ENCODE measurements around the gene EPB41L2. TPM values are rescaled to one million over a fixed set of nuclear protein-coding genes. Genes with fewer than 3 reads are reported as not detected.

EPB41L2 gene
- total and polyA plus RNA-seq, 9 donors: 125 to 243 (median 190) TPM

GRCh38 chr6:130837067-130837466, 226.0 kb downstream of the EPB41L2 start:
- H3K27ac ChIP-seq (ENCODE audit: low read length): no peak overlapping the region
- H3K4me1 ChIP-seq (ENCODE audit: control insufficient read depth, insufficient read depth, low read length): peaks cover 2% of the 10 kb centered on the region
- H3K27me3 ChIP-seq (ENCODE audit: control insufficient read depth, insufficient read depth, low read length): no peaks in the 10 kb centered on the region
- no peak overlapping the region for H3K4me3 ChIP-seq (ENCODE audit: low read length)
- no peaks in the 10 kb centered on the region for H3K9me3 ChIP-seq (replicated peaks; ENCODE audit: control insufficient read depth, low read depth, low read length)
- peaks cover 13% of the 10 kb centered on the region for H3K36me3 ChIP-seq (ENCODE audit: control insufficient read depth, insufficient read depth, low read length)
- DNase-seq: no peak

GRCh38 chr6:130836055-130836640, 226.9 kb downstream of the EPB41L2 start:
- Histone ChIP-seq H3K27me3 (ENCODE audit: control insufficient read depth, insufficient read depth, low read length) (no peaks in the 10 kb centered on the region), H3K4me1 (ENCODE audit: control insufficient read depth, insufficient read depth, low read length) (peaks cover 2% of the 10 kb centered on the region), H3K4me3 (ENCODE audit: low read length) (no peak overlapping the region), H3K36me3 (ENCODE audit: control insufficient read depth, insufficient read depth, low read length) (peaks cover 9% of the 10 kb centered on the region), H3K27ac (ENCODE audit: low read length) (no peak overlapping the region), H3K9me3 (replicated peaks; ENCODE audit: control insufficient read depth, low read depth, low read length) (no peaks in the 10 kb centered on the region)
- DNase-seq: peak; percentile 54
- WGBS (ENCODE audit: insufficient coverage): 0% methylated on average over 1 of the region's 3 CpGs

GRCh38 chr6:130834482-130835251, 228.4 kb downstream of the EPB41L2 start:
- Histone ChIP-seq H3K4me3 (ENCODE audit: low read length) (no peak overlapping the region), H3K9me3 (replicated peaks; ENCODE audit: control insufficient read depth, low read depth, low read length) (no peaks in the 10 kb centered on the region), H3K4me1 (ENCODE audit: control insufficient read depth, insufficient read depth, low read length) (peaks cover 2% of the 10 kb centered on the region), H3K27me3 (ENCODE audit: control insufficient read depth, insufficient read depth, low read length) (no peaks in the 10 kb centered on the region), H3K27ac (ENCODE audit: low read length) (no peak overlapping the region), H3K36me3 (ENCODE audit: control insufficient read depth, insufficient read depth, low read length) (peaks cover 8% of the 10 kb centered on the region)
- 100% methylated on average over 2 of the region's 5 CpGs for WGBS (ENCODE audit: insufficient coverage)
- DNase-seq: no peak

GRCh38 chr6:130833569-130833968, 229.5 kb downstream of the EPB41L2 start:
- no CpG with 5 or more reads among the region's 1 CpG for WGBS (ENCODE audit: insufficient coverage)
- H3K9me3 ChIP-seq (replicated peaks; ENCODE audit: control insufficient read depth, low read depth, low read length): no peaks in the 10 kb centered on the region

GRCh38 chr6:130831607-130832006, 231.4 kb downstream of the EPB41L2 start:
- peaks cover 2% of the 10 kb centered on the region for H3K4me1 ChIP-seq (ENCODE audit: control insufficient read depth, insufficient read depth, low read length)
- H3K27ac ChIP-seq (ENCODE audit: low read length): no peak overlapping the region
- H3K27me3 ChIP-seq (ENCODE audit: control insufficient read depth, insufficient read depth, low read length): no peaks in the 10 kb centered on the region
- H3K36me3 ChIP-seq (ENCODE audit: control insufficient read depth, insufficient read depth, low read length): peaks cover 5% of the 10 kb centered on the region
- no peak overlapping the region for H3K4me3 ChIP-seq (ENCODE audit: low read length)
- no peak for DNase-seq
- WGBS (ENCODE audit: insufficient coverage): no CpG with 5 or more reads among the region's 5 CpGs
- no peaks in the 10 kb centered on the region for H3K9me3 ChIP-seq (replicated peaks; ENCODE audit: control insufficient read depth, low read depth, low read length)

More at GRCh38 chr6:130833569-130833968, 229.5 kb downstream of the EPB41L2 start:
- Histone ChIP-seq H3K36me3 (ENCODE audit: control insufficient read depth, insufficient read depth, low read length) (peaks cover 8% of the 10 kb centered on the region), H3K27me3 (ENCODE audit: control insufficient read depth, insufficient read depth, low read length) (no peaks in the 10 kb centered on the region), H3K4me3 (ENCODE audit: low read length) (no peak overlapping the region), H3K4me1 (ENCODE audit: control insufficient read depth, insufficient read depth, low read length) (peaks cover 2% of the 10 kb centered on the region), H3K27ac (ENCODE audit: low read length) (no peak overlapping the region)
- DNase-seq: no peak

GRCh38 chr6:130829333-130829910, 233.6 kb downstream of the EPB41L2 start:
- DNase-seq: no peak
- H3K4me1 ChIP-seq (ENCODE audit: control insufficient read depth, insufficient read depth, low read length): no peaks in the 10 kb centered on the region
- H3K4me3 ChIP-seq (ENCODE audit: low read length): no peak overlapping the region
- no peak overlapping the region for H3K27ac ChIP-seq (ENCODE audit: low read length)
- no peaks in the 10 kb centered on the region for H3K9me3 ChIP-seq (replicated peaks; ENCODE audit: control insufficient read depth, low read depth, low read length)
- WGBS (ENCODE audit: insufficient coverage): 63% methylated on average over 2 of the region's 4 CpGs
- no peaks in the 10 kb centered on the region for H3K27me3 ChIP-seq (ENCODE audit: control insufficient read depth, insufficient read depth, low read length)
- H3K36me3 ChIP-seq (ENCODE audit: control insufficient read depth, insufficient read depth, low read length): peaks cover 5% of the 10 kb centered on the region

GRCh38 chr6:130827247-130828149, 235.5 kb downstream of the EPB41L2 start, which contains the start of gene SMLR1:
Gene SMLR1, plus strand, starts transcription at chr6:130827406. Its CDS starts 8 bp downstream, at chr6:130827414.
- no peaks in the 10 kb centered on the region for H3K4me1 ChIP-seq (ENCODE audit: control insufficient read depth, insufficient read depth, low read length)
- no peak within 1 kb of the TSS for H3K4me3 ChIP-seq (ENCODE audit: low read length)
- no peaks in the 10 kb centered on the region for H3K9me3 ChIP-seq (replicated peaks; ENCODE audit: control insufficient read depth, low read depth, low read length)
- H3K36me3 ChIP-seq (ENCODE audit: control insufficient read depth, insufficient read depth, low read length): no peaks in the 10 kb centered on the region
- no peak within 1 kb of the TSS for H3K27ac ChIP-seq (ENCODE audit: low read length)
- DNase-seq: no peak
- 80% methylated on average over 2 of the region's 11 CpGs for WGBS (ENCODE audit: insufficient coverage)
- no peaks in the 10 kb centered on the region for H3K27me3 ChIP-seq (ENCODE audit: control insufficient read depth, insufficient read depth, low read length)

- Histone ChIP-seq H3K36me3 (ENCODE audit: control insufficient read depth, insufficient read depth, low read length) (no peaks in the 10 kb centered on the region), H3K4me1 (ENCODE audit: control insufficient read depth, insufficient read depth, low read length) (no peaks in the 10 kb centered on the region), H3K4me3 (ENCODE audit: low read length) (no peak overlapping the region), H3K9me3 (replicated peaks; ENCODE audit: control insufficient read depth, low read depth, low read length) (no peaks in the 10 kb centered on the region), H3K27me3 (ENCODE audit: control insufficient read depth, insufficient read depth, low read length) (no peaks in the 10 kb centered on the region), H3K27ac (ENCODE audit: low read length) (no peak overlapping the region)
- 100% methylated on average over 1 of the region's 4 CpGs for WGBS (ENCODE audit: insufficient coverage)
- DNase-seq: no peak
Measured at GRCh38 chr6:130826442-130827246, 236.4 kb downstream of the EPB41L2 start.

GRCh38 chr6:130825772-130826441, 237.1 kb downstream of the EPB41L2 start:
- Histone ChIP-seq H3K27me3 (ENCODE audit: control insufficient read depth, insufficient read depth, low read length) (no peaks in the 10 kb centered on the region), H3K9me3 (replicated peaks; ENCODE audit: control insufficient read depth, low read depth, low read length) (no peaks in the 10 kb centered on the region), H3K27ac (ENCODE audit: low read length) (no peak overlapping the region), H3K4me3 (ENCODE audit: low read length) (no peak overlapping the region), H3K36me3 (ENCODE audit: control insufficient read depth, insufficient read depth, low read length) (no peaks in the 10 kb centered on the region), H3K4me1 (ENCODE audit: control insufficient read depth, insufficient read depth, low read length) (no peaks in the 10 kb centered on the region)
- DNase-seq: no peak
- no CpG with 5 or more reads among the region's 3 CpGs for WGBS (ENCODE audit: insufficient coverage)

Measured in muscle of leg (tissue), 11 donors.